Head of caudate nucleus (tissue), 42 donors: Measurements from ENCODE around the gene KCND3.

Source experiments
- DNase-seq, 42 donors: peaks; one replicate each; pipeline versions ENCODE4 v3.0.0 to v3.0.0-alpha.2; 2020 to 2021; ENCODE audit warnings: mixed read lengths in 7 of 42
- intact Hi-C: fragments of 100-400 bp; cut with DNase I; formaldehyde crosslinking; loops from one replicate; pipeline ENCODE4 v1.15.0; 2022

KCND3 gene

GRCh38 chr1:111837393-111837792, 152.1 kb downstream of the KCND3 start:
- DNase-seq, result no peak

GRCh38 chr1:111836111-111836510, 153.4 kb downstream of the KCND3 start:
- DNase-seq, result no peak
- intact Hi-C loops, result no loop called here

More at GRCh38 chr1:111837393-111837792, 152.1 kb downstream of the KCND3 start:
- intact Hi-C loops, result no loop called here

- no peak for DNase-seq
- intact Hi-C loops, result no loop called here
These were observed 154.0 kb downstream of the KCND3 start for GRCh38 chr1:111835514-111835913.

- DNase-seq, result no peak
- intact Hi-C loops, result no loop called here
These were observed 154.5 kb downstream of the KCND3 start for GRCh38 chr1:111834956-111835355.

- DNase-seq, result no peak
- intact Hi-C loops, result no loop called here
These were observed 156.1 kb downstream of the KCND3 start for GRCh38 chr1:111833334-111833733.

GRCh38 chr1:111832521-111833155, 156.8 kb downstream of the KCND3 start:
- no peak for DNase-seq
- intact Hi-C loops, result no loop called here

- peak in 4 of 42 donors; percentile 31 to 52 (median 42) for DNase-seq
- intact Hi-C loops, result no loop called here
These were observed 158.3 kb downstream of the KCND3 start for GRCh38 chr1:111831153-111831552.

GRCh38 chr1:111827946-111828345, 161.5 kb downstream of the KCND3 start:
- intact Hi-C loops, result no loop called here
- peak in 5 of 42 donors; percentile 27 to 56 (median 50) for DNase-seq

- DNase-seq, result no peak
- intact Hi-C loops, result no loop called here
These were observed 163.2 kb downstream of the KCND3 start for GRCh38 chr1:111826278-111826677.

GRCh38 chr1:111825217-111825616, 164.3 kb downstream of the KCND3 start:
- intact Hi-C loops, result no loop called here
- no peak for DNase-seq

GRCh38 chr1:111822138-111822537, 167.3 kb downstream of the KCND3 start:
- no peak for DNase-seq
- intact Hi-C loops, result no loop called here

GRCh38 chr1:111821121-111821745, 168.2 kb downstream of the KCND3 start:
- no peak for DNase-seq
- intact Hi-C loops, result no loop called here

GRCh38 chr1:111819566-111820263, 169.8 kb downstream of the KCND3 start:
- DNase-seq, result no peak
- intact Hi-C loops, result no loop called here

- intact Hi-C loops, result no loop called here
- no peak for DNase-seq
These were observed 170.9 kb downstream of the KCND3 start for GRCh38 chr1:111818546-111818945.

- DNase-seq, result no peak
These were observed 171.4 kb downstream of the KCND3 start for GRCh38 chr1:111818081-111818480.

GRCh38 chr1:111814642-111815041, 174.8 kb downstream of the KCND3 start:
- intact Hi-C loops, result no loop called here
- DNase-seq, result no peak

More at GRCh38 chr1:111818081-111818480, 171.4 kb downstream of the KCND3 start:
- intact Hi-C loops, result no loop called here

- DNase-seq, result peak in 17 of 42 donors; percentile 7 to 60 (median 32)
These were observed 175.2 kb downstream of the KCND3 start for GRCh38 chr1:111814305-111814628.

GRCh38 chr1:111813440-111814304, 175.8 kb downstream of the KCND3 start:
- intact Hi-C loops, result no loop called here
- peak in 38 of 42 donors; percentile 13 to 81 (median 54) for DNase-seq

More at GRCh38 chr1:111814305-111814628, 175.2 kb downstream of the KCND3 start:
- intact Hi-C loops, result no loop called here

GRCh38 chr1:111812306-111812705, 177.2 kb downstream of the KCND3 start:
- no peak for DNase-seq
- intact Hi-C loops, result no loop called here
